EL (cell line): ENCODE measurements around the gene ANGEL1.
A peak's percentile ranks its signal among the peaks of the same experiment; 100 is the strongest.

Source experiments
- DNase-seq: peaks from one replicate; pipeline ENCODE4 v3.0.0-alpha.2; 2016

ANGEL1 gene

DNA sequence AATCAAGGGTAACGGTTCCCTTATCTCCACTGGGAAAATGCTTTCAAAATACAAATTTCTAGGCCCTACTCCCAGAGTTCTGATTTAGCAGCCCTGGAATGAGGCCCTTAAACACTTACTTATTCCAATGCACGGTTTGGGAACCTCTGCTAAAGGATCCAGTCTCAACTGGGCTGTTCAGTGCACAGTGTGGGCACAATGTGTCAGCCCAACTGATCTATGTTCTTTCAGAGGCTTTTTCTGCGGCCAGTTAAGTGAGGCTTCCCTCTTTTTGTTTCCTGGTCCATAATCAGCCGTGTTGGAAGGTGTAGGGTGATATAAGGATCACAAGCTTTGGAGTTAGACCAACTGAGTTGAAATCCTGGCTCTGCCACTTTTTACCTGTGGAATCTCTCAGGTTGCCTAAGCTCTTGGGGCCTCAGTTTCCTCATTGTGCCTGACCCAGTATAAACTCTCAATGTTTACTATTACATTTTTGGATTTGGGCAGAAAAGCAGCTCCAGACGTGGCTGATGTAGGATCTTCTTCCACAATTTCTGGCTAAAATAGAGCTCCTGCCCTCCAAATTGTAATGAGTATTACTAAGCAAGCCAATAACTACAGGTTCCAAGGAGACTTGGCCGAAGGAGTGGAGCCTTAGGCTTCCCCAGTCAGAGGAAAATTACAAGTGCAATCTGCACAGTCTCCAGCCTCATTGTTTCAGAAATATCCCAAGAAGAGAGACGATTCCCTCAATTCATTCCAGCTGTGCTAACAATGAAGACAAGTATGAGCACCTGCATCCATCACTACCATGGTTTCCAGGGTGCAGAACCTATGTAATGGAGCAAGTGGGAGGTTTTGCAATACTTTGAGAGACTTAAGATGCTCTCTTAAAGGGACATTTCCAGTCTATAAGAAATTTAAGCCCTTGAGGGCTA, 2.3 kb upstream of the ANGEL1 start:
- DNase-seq, result no peak

GRCh38 chr14:76812093-76812421, 625 bp downstream of the ANGEL1 start:
- DNase-seq, result peak; percentile 8

GRCh38 chr14:76811561-76811960, 1.1 kb downstream of the ANGEL1 start:
- peak; percentile 10 for DNase-seq

GRCh38 chr14:76810953-76811400, 1.7 kb downstream of the ANGEL1 start:
- DNase-seq, result peak; percentile 30

GRCh38 chr14:76810525-76810924, 2.2 kb downstream of the ANGEL1 start:
- no peak for DNase-seq

GRCh38 chr14:76808990-76809389, 3.7 kb downstream of the ANGEL1 start:
- no peak for DNase-seq

GRCh38 chr14:76808011-76808410, 4.7 kb downstream of the ANGEL1 start:
- no peak for DNase-seq

DNA sequence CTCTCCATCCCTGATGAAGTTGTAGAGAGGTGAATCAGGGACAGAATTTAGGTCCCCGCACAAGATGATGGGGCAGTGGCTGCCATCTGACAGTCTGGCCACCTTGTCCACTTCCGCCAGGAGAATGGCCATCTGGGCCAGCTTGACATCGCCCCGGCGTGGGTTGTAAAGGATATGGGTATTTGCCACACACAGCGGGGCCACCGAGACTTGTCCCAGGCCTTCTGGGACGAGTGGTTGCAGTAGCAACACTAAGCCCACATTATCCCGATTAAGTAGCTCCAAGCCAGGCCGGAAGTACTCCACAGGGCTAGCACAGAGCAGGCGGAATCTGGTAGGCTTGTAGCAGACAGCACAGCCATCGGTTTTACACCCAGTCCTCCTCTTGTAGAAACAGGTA, 6.2 kb downstream of the ANGEL1 start:
- no peak for DNase-seq

- DNase-seq, result no peak
These were observed 18.7 kb downstream of the ANGEL1 start for GRCh38 chr14:76793956-76794355.

GRCh38 chr14:76793324-76793723, 19.4 kb downstream of the ANGEL1 start:
- DNase-seq, result no peak

- no peak for DNase-seq
These were observed 20.3 kb downstream of the ANGEL1 start for GRCh38 chr14:76792422-76792821.

DNA sequence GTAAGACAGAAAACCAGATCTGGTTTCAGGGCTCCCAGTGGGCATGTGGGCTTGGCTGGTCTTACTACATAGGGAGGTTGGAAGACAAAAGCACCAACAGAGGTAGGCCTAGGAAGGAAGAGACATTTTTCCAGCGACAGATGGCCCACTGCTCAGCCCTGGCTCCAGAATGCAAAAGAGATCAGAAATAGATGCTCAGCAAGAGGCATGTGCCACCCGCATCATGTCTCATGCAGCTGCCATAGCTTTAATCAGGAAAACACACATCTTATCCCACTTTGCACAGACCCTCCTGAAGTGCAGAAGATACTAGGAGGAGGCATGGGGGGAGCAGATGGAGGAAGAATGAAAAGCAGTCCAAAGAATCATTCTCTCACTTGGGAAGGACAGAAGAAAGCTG, 26.1 kb downstream of the ANGEL1 start:
- DNase-seq, result no peak

DNA sequence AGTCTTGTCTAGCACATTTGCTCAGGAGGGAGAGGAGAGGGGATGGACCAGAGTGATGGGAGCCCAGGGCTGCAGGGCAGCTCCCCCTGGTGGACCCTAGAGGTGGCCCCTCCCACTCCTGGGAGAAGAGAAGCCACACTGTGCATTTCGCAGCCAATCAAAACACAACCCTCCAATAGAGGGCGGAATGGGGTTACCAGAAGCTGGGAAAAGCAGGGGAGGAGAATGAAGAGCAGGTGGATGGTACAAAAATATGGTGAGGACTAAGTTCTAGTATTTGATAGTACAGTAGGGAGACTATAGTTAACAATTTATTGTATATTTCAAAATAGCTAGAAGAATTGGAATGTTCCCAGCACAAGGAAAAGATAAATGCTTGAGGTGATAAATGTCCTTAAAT, 27.8 kb downstream of the ANGEL1 start:
- DNase-seq, result peak; percentile 77

GRCh38 chr14:76784266-76784874, 28.3 kb downstream of the ANGEL1 start:
- no peak for DNase-seq

DNA sequence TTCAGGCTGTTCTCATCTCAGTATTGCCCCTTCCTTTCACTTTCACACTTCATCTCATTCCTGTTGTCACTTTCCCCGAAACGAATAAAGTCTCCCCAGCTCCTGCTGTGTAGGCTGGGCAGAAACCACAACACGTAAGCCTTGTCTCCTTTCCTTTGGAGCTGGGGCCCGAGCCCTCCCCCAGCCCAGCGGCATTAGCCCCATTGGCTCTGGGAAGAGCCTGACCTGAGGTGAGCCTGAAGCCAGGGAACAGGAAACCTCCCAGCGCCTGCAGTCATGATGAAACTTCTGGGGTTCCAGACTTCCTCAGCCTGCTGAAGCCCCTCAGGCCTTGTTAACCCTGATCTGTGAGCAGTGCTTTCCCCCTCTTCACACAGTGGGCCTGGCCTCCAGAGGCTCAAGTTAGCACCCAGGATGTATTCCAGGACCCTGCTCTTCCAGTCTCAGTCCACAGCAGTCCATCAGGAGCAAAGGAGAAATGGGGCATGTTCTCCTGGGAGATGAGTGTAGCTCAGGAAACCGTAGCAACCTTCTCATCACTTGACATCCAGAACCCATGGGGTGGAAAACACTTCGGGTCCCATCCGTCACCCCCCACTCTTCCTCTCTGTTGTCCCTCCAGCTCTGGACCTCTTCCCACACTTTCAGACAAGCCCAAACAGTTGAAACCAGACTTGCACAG, 29.7 kb downstream of the ANGEL1 start:
- no peak for DNase-seq

GRCh38 chr14:76782115-76782884, 30.4 kb downstream of the ANGEL1 start:
- DNase-seq, result no peak

DNA sequence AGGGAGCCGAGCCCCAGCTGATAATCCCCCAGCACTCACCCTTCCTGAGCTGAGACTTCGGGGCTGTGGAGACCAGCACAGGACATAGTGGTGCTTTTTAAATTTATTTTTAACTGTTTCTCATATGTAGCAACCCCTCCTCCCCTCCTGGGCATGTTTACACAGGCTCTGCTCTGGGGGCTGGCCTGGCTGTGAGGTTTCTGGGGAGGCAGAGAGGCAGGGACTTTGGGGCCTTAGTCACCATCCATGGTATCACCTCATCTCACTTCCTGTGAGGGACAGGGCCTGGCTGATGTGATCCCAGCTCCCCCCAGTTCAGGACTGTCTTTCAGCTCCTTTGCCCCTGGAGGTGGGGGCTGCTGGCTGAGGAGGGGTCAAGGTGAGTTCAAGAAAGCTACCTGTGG, 31.0 kb downstream of the ANGEL1 start:
- peak; percentile 38 for DNase-seq

- no peak for DNase-seq
These were observed 31.6 kb downstream of the ANGEL1 start for GRCh38 chr14:76780875-76781647.

- DNase-seq, result no peak
These were observed 32.3 kb downstream of the ANGEL1 start for GRCh38 chr14:76780360-76780759.

- DNase-seq, result no peak
These were observed 32.7 kb downstream of the ANGEL1 start for GRCh38 chr14:76780058-76780345.

DNA sequence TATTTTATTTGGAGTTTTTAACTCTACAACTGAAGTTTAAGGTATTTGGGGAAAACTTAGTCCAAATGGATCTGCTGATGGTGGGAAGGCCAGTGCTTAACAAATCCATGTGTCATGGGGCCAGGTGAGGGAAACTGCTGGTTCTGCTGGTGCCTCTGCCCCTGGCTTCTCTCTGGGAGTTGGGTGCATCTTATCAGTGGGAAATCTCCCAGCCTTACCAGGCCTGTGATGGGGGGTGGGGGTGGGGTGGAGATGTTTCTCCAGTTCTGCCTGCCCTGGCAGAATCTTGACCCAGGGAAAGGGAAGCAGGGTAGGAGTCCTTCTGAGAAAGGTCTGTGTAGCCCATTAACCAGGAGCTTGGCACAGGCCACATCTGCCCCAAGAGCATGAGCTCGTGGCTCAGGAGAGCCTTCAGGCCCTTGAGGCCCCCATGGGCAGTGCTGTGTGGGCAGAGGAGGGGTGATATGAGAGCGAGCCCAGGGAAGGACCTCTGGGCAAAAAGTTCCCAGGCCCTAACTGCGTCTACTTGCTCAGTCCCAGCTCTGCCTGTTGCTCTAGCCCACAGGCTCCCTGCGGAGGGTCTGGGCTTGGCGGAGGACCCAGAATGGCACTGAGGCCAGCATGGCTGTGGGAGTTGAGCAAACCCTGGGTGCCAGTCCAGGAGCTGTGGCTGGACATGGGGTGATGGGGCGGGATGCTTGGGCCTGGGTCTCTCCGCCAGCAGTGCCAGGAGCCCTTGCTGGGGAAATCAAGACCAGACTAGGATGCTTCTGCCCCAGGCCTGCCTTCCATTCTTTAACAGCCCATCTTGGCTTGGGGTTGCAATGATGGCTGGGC, 33.2 kb downstream of the ANGEL1 start:
- no peak for DNase-seq
